C1 segment of cervical spinal cord (tissue), 14 donors: ENCODE measurements around the gene NOL12.
A peak's percentile ranks its signal among the peaks of the same experiment; 100 is the strongest.
"Not testable (repeated sequence)": the region's sequence is repeated elsewhere in the genome, so short reads cannot be mapped to it uniquely, and the experiment has no call there.

Experiments
- DNase-seq, 14 donors: peaks; one replicate each; lab custom pipeline; 2025; lab: John Stamatoyannopoulos, UW

NOL12 gene

DNA sequence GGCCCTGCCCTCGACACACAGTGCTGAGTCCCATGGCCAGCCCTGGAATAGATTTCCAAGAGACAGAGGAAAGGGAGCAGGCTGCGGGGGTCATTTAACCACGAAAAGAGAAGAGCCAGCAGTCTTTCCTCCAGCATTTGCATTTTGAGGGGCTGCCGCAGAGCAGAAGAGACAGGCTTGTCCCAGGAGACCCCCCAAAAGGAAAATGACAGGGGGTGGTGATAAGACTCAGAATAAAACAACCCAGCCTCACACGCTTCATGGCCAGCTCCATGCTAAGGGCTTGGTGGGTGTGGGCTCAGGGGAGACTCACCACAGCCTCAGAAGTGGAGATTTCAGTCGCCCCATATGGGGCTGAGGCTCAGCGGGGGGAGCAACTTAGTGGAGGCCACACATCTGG, 27.6 kb downstream of the NOL12 start:
- DNase-seq: no peak

DNA sequence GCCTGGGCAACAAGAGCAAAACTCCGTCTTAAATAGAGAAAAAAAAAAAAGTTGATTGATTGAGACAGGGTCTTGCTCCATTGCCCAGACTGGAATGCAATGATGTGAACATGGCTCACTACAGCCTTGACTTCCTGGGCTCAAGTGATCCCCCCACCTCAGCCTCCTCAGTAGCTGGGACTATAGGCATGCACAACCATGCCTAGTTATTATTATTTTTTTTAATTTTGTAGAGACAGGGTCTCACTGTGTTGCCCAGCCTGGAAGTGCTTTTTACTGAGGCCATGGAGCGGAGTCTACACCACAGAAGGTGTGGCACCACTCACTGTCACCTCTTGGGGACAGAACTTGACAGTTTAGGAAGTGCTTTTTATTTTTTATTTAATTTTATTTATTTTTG, 28.5 kb downstream of the NOL12 start:
- DNase-seq: no peak

- DNase-seq: no peak
Measured at GRCh38 chr22:37715760-37716159, 29.6 kb downstream of the NOL12 start.

DNA sequence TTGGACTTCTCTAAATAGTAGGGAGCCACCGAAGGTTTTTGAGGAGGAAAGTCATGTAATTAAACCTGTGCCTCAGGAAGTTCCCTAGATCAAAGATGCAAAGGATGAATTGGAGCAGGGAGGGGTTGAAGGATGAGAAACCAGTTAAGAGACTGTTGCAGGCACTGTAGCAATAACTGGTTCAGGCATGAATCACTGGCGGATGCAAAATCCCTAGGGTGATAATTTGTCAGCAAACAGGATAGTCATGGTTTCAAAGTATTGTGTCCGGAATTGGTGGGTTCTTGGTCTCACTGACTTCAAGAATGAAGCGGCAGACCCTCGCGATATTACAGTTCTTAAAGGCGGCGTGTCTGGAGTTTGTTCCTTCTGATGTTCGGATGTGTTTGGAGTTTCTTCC, 30.6 kb downstream of the NOL12 start:
- no peak for DNase-seq

GRCh38 chr22:37717235-37717634, 31.1 kb downstream of the NOL12 start:
- DNase-seq: not testable (repeated sequence)

- not testable (repeated sequence) for DNase-seq
Measured at GRCh38 chr22:37717746-37718305, 31.7 kb downstream of the NOL12 start.

DNA sequence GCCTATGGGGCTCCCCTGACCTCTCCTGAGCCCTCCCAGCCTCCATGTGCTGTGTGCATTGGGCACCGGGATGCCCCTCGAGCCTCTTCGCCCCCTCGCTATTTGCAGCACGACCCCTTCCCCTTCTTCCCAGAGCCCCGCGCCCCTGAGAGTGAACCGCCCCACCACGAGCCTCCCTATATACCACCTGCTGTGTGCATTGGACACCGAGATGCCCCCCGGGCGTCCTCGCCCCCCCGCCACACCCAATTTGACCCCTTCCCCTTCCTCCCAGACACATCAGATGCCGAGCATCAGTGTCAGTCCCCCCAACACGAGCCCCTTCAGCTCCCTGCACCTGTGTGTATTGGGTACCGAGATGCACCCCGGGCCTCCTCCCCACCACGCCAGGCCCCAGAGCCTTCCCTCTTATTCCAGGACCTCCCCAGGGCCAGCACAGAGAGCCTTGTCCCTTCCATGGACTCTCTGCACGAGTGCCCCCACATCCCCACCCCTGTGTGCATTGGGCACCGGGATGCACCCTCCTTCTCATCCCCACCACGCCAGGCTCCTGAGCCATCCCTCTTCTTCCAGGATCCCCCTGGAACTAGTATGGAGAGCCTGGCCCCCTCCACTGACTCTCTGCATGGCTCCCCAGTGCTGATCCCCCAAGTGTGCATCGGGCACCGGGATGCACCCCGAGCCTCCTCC, 39.6 kb downstream of the NOL12 start:
- no peak for DNase-seq

DNA sequence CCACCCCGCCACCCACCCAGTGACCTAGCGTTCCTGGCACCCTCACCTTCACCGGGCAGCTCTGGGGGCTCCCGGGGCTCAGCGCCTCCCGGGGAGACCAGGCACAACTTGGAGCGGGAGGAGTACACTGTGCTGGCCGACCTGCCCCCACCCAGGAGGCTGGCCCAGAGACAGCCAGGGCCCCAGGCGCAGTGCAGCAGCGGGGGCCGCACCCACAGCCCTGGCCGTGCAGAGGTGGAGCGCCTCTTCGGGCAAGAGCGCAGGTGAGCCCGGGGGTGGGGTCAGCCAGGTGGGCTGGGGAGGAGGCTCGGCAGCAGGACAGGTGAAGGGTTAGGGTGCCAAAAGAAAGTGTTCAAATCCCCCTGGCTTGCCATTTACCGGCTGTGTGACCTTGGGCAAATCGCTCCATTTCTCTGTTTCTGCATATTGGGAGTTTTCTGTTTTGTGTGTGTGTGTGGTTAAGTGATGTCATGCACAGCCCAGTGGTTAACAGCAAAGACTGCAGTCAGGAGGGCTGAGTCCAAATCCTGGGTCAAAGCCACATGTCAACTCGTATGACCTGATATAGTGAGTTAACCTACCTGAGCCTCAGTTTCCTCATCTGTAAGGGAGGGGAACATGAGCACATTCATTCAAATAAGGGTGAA, 40.2 kb downstream of the NOL12 start:
- DNase-seq: no peak

GRCh38 chr22:37728620-37729019, 42.5 kb downstream of the NOL12 start:
- DNase-seq: no peak

- no peak for DNase-seq
Measured at GRCh38 chr22:37731804-37732471, 45.8 kb downstream of the NOL12 start.

DNA sequence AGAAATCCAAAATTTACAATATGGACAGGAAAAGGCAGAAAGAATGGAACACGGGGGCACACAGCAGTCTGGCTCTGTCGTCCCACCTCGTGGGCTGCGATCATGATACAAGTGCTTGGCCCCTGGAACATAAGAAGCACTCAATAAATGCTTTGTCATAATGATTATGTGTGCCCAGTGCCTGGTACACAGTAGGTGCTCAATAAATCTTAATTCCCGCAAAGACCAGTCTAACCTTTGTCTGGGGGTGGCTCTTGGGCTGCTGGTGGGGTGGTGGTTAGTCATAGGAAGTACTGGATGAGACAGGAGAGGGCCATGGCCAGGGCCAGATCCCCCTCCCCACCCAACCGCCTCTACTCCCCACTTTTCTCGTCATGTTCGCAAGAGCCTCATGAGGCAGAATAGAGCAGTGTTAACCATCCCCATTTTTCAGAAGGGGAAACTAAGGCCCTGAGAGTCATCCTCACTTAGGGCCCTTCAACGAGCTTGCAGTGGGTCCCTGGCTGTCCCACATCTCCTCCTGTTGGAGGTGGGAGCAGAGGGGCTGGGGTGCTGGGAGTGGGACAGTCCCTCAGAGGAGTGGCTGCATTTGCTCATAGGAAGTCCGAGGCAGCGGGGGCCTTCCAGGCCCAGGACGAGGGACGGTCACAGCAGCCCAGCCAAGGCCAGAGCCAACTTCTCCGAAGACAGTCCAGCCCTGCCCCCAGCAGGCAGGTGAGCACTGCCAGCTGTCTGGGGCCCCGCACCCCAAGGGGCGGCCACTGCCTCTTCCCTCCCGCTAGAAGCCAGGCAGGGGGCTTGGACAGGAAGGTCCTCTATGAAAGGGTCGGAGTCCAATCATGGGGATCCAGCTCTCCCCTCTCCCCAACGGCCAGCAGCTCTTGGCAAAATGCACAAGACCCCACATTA, 46.8 kb downstream of the NOL12 start:
- DNase-seq: no peak

- no peak for DNase-seq
Measured at GRCh38 chr22:37733625-37734401, 47.7 kb downstream of the NOL12 start.

DNA sequence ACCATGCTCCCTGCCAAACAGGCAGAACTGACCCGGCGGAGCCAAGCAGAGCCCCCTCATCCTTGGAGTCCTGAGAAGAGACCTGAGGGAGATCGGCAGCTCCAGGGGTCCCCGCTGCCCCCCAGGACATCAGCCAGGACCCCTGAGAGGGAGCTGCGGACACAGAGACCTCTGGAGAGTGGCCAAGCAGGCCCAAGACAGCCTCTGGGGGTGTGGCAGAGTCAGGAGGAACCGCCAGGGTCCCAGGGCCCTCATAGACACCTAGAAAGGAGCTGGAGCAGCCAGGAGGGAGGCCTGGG, 48.2 kb downstream of the NOL12 start:
- DNase-seq: no peak

- DNase-seq: peak in 5 of 14 donors; percentile 15 to 62 (median 25)
Measured at GRCh38 chr22:37734964-37735451, 48.9 kb downstream of the NOL12 start.

GRCh38 chr22:37739035-37739434, 52.9 kb downstream of the NOL12 start:
- no peak for DNase-seq

DNA sequence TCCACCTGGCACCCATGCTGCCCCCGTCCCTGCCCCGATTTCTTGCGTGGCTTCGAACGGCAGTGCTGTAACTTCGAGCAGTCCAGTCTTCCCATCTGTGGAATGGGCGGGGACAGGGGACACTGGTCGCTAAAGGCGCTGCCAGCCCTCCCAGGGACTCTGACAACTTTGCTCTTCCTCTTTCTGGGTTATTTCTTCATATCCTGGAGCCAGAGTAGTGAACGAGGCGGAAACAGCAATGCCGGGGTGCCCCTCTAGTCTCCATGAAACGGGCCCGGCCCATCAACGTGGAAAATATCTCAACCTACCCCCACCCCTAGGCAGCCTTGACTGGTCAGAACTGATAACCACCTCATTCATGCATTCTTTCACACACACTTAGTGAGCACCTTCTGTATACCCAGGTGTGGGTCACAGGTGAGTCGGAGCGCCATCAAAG, 53.5 kb downstream of the NOL12 start:
- DNase-seq: no peak

- no peak for DNase-seq
Measured at GRCh38 chr22:37740455-37741311, 54.5 kb downstream of the NOL12 start.

- peak in 1 of 14 donors; percentile 22 for DNase-seq
Measured at GRCh38 chr22:37741312-37741795, 55.2 kb downstream of the NOL12 start.

DNA sequence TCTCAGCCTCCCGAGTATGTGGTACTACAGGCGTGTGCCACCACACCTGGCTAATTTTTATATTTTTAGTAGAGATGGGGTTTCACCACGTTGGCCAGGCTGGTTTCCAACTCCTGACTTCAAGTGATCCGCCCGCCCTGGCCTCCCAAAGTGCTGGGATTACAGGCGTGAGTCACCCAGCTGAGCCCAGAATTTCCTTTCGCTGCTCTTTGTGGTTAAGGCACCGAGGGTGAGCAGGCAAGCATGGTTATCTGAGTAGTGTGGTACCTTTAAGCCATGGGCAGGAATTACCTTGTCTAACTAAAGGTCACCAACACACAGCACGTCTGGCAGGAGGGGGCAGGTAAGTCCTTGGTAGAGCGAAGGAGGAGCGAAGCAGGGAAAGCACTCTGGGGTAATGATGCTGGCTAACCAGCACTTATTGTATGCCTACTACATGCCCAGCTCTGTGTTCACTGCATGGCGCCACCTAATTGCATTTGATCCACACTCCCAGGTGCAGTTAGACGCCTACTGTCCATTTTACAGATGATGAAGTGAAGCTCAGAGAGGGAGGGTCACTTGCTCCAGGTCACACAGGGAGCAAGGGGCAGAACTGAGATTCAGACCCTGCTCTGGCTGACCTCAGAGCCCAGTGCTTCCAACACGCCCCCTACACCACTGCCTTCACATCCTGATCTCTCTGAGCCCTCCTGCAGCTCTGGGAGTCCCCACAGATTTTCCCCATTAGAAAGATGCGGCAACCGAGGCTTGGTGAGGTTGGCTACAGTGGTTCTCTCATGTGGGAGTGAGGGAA, 56.4 kb downstream of the NOL12 start:
- no peak for DNase-seq
